ENCODE measurements around the gene EGFR. TPM values are rescaled to one million over a fixed set of nuclear protein-coding genes. Genes with fewer than 3 reads are reported as not detected.

The EGFR gene
- total RNA-seq, 2 experiments from 2014 or later = not detected

GRCh38 chr7:55194522-55194921, 175.7 kb downstream of the EGFR start:
- Mint-ChIP-seq H3K27ac (no peak overlapping the region), H3K4me3 (no peak overlapping the region), H3K4me1 (no peaks in the 10 kb centered on the region), H3K9me3 (no peaks in the 10 kb centered on the region), H3K27me3 (peaks cover 14% of the 10 kb centered on the region), H3K36me3 (no peaks in the 10 kb centered on the region)
- DNase-seq = no peak

- no peaks in the 10 kb centered on the region for H3K9me3 Mint-ChIP-seq
- peaks cover 11% of the 10 kb centered on the region for H3K27me3 Mint-ChIP-seq
- no peak for DNase-seq
- H3K36me3 Mint-ChIP-seq = no peaks in the 10 kb centered on the region
- no peak overlapping the region for H3K27ac Mint-ChIP-seq
- H3K4me1 Mint-ChIP-seq = no peaks in the 10 kb centered on the region
- no peak overlapping the region for H3K4me3 Mint-ChIP-seq
Measured at GRCh38 chr7:55198634-55199392, 180.0 kb downstream of the EGFR start.

- H3K4me1 Mint-ChIP-seq = no peaks in the 10 kb centered on the region
- no peak overlapping the region for H3K4me3 Mint-ChIP-seq
- DNase-seq = no peak
- no peaks in the 10 kb centered on the region for H3K36me3 Mint-ChIP-seq
- no peak overlapping the region for H3K27ac Mint-ChIP-seq
- peaks cover 11% of the 10 kb centered on the region for H3K27me3 Mint-ChIP-seq
- H3K9me3 Mint-ChIP-seq = no peaks in the 10 kb centered on the region
Measured at GRCh38 chr7:55199418-55199817, 180.6 kb downstream of the EGFR start.

GRCh38 chr7:55200441-55200840, 181.6 kb downstream of the EGFR start:
- Mint-ChIP-seq H3K4me1 (no peaks in the 10 kb centered on the region), H3K9me3 (no peaks in the 10 kb centered on the region), H3K4me3 (no peak overlapping the region), H3K27ac (no peak overlapping the region), H3K36me3 (no peaks in the 10 kb centered on the region), H3K27me3 (peaks cover 11% of the 10 kb centered on the region)
- no peak for DNase-seq

- no peak overlapping the region for H3K27ac Mint-ChIP-seq
- no peaks in the 10 kb centered on the region for H3K4me1 Mint-ChIP-seq
- no peaks in the 10 kb centered on the region for H3K9me3 Mint-ChIP-seq
- no peaks in the 10 kb centered on the region for H3K27me3 Mint-ChIP-seq
- DNase-seq = no peak
- no peak overlapping the region for H3K4me3 Mint-ChIP-seq
- H3K36me3 Mint-ChIP-seq = no peaks in the 10 kb centered on the region
Measured at GRCh38 chr7:55202150-55202913, 183.5 kb downstream of the EGFR start.

GRCh38 chr7:55203300-55203699, 184.5 kb downstream of the EGFR start:
- Mint-ChIP-seq H3K36me3 (no peaks in the 10 kb centered on the region), H3K27ac (no peak overlapping the region), H3K4me3 (no peak overlapping the region), H3K27me3 (no peaks in the 10 kb centered on the region), H3K9me3 (no peaks in the 10 kb centered on the region), H3K4me1 (no peaks in the 10 kb centered on the region)
- no peak for DNase-seq

GRCh38 chr7:55205124-55205955, 186.5 kb downstream of the EGFR start:
- Mint-ChIP-seq H3K27me3 (no peaks in the 10 kb centered on the region), H3K36me3 (no peaks in the 10 kb centered on the region)

GRCh38 chr7:55206235-55207029, 187.6 kb downstream of the EGFR start:
- Mint-ChIP-seq H3K36me3 (no peaks in the 10 kb centered on the region), H3K27ac (no peak overlapping the region), H3K4me1 (no peaks in the 10 kb centered on the region), H3K4me3 (no peak overlapping the region), H3K27me3 (no peaks in the 10 kb centered on the region), H3K9me3 (no peaks in the 10 kb centered on the region)
- DNase-seq = no peak

More at GRCh38 chr7:55205124-55205955, 186.5 kb downstream of the EGFR start:
- no peak for DNase-seq
- no peak overlapping the region for H3K27ac Mint-ChIP-seq
- no peaks in the 10 kb centered on the region for H3K4me1 Mint-ChIP-seq
- no peaks in the 10 kb centered on the region for H3K9me3 Mint-ChIP-seq
- H3K4me3 Mint-ChIP-seq = no peak overlapping the region

GRCh38 chr7:55207436-55208125, 188.8 kb downstream of the EGFR start:
- Mint-ChIP-seq H3K36me3 (no peaks in the 10 kb centered on the region), H3K27ac (no peak overlapping the region), H3K27me3 (no peaks in the 10 kb centered on the region), H3K9me3 (no peaks in the 10 kb centered on the region), H3K4me1 (no peaks in the 10 kb centered on the region), H3K4me3 (no peak overlapping the region)
- no peak for DNase-seq

GRCh38 chr7:55209366-55209765, 190.5 kb downstream of the EGFR start:
- Mint-ChIP-seq H3K27me3 (no peaks in the 10 kb centered on the region), H3K27ac (no peak overlapping the region), H3K36me3 (no peaks in the 10 kb centered on the region), H3K4me1 (no peaks in the 10 kb centered on the region), H3K4me3 (no peak overlapping the region), H3K9me3 (no peaks in the 10 kb centered on the region)
- DNase-seq = no peak

- H3K4me1 Mint-ChIP-seq = no peaks in the 10 kb centered on the region
- H3K9me3 Mint-ChIP-seq = no peaks in the 10 kb centered on the region
- H3K4me3 Mint-ChIP-seq = no peak overlapping the region
- H3K27ac Mint-ChIP-seq = no peak overlapping the region
- DNase-seq = no peak
- no peaks in the 10 kb centered on the region for H3K36me3 Mint-ChIP-seq
- H3K27me3 Mint-ChIP-seq = no peaks in the 10 kb centered on the region
Measured at GRCh38 chr7:55210176-55210575, 191.4 kb downstream of the EGFR start.

- DNase-seq = no peak
- Mint-ChIP-seq H3K36me3 (no peaks in the 10 kb centered on the region), H3K4me1 (no peaks in the 10 kb centered on the region), H3K4me3 (no peak overlapping the region), H3K27me3 (no peaks in the 10 kb centered on the region), H3K9me3 (no peaks in the 10 kb centered on the region), H3K27ac (no peak overlapping the region)
Measured at GRCh38 chr7:55210716-55211115, 191.9 kb downstream of the EGFR start.

- DNase-seq = no peak
- no peak overlapping the region for H3K27ac Mint-ChIP-seq
- no peaks in the 10 kb centered on the region for H3K4me1 Mint-ChIP-seq
- H3K9me3 Mint-ChIP-seq = no peaks in the 10 kb centered on the region
- H3K27me3 Mint-ChIP-seq = no peaks in the 10 kb centered on the region
- no peaks in the 10 kb centered on the region for H3K36me3 Mint-ChIP-seq
- H3K4me3 Mint-ChIP-seq = no peak overlapping the region
Measured at GRCh38 chr7:55211726-55212125, 192.9 kb downstream of the EGFR start.

- H3K9me3 Mint-ChIP-seq = no peaks in the 10 kb centered on the region
- H3K27ac Mint-ChIP-seq = no peak overlapping the region
- no peaks in the 10 kb centered on the region for H3K4me1 Mint-ChIP-seq
- H3K27me3 Mint-ChIP-seq = no peaks in the 10 kb centered on the region
- H3K4me3 Mint-ChIP-seq = no peak overlapping the region
- DNase-seq = no peak
- H3K36me3 Mint-ChIP-seq = no peaks in the 10 kb centered on the region
Measured at GRCh38 chr7:55212176-55212575, 193.4 kb downstream of the EGFR start.
